Body of pancreas (tissue), 4 donors: Measurements from ENCODE around the gene OTUB1.

Experiments
- POLR2A ChIP-seq, 3 donors: fragments of 450-650 bp; IDR thresholded peaks; one replicate each; pipeline ENCODE4 v1.6.1; 2016; ENCODE audit warnings: antibody characterized with exemption in 3 of 3, mild to moderate bottlenecking in 2 of 3
- TF ChIP-seq, protein P1 (sequence below), 7 experiments: fragments of 450-650 bp in 4 of 7; fragments of 200-600 bp in 3 of 7; sonication (generic) in 3 of 7; IDR thresholded peaks; one replicate each; pipeline ENCODE4 v1.5.1; 2016 to 2019; ENCODE audit warnings: antibody characterized with exemption in 7 of 7

DNA sequence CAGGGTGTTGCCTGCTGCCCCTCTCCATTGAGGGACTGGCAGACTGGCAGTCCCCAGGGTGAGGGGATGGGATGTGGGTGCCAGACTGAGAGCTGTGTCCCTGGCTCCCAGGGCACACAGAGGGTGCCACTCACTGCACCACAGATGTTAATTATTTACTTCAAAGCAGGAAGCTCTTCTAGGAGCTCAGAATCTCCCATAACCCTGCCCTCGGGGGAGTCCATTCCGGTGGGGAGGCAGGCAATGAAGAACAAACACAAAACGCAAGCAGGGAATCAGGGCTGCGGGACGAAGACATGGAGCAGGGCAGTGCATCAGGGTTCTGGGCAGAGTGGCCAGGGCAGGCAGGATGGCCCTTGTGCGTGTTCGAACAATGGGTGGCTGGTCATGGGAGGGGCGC lies 25.1 kb downstream of the OTUB1 start:
- TF ChIP-seq, protein P1, sequence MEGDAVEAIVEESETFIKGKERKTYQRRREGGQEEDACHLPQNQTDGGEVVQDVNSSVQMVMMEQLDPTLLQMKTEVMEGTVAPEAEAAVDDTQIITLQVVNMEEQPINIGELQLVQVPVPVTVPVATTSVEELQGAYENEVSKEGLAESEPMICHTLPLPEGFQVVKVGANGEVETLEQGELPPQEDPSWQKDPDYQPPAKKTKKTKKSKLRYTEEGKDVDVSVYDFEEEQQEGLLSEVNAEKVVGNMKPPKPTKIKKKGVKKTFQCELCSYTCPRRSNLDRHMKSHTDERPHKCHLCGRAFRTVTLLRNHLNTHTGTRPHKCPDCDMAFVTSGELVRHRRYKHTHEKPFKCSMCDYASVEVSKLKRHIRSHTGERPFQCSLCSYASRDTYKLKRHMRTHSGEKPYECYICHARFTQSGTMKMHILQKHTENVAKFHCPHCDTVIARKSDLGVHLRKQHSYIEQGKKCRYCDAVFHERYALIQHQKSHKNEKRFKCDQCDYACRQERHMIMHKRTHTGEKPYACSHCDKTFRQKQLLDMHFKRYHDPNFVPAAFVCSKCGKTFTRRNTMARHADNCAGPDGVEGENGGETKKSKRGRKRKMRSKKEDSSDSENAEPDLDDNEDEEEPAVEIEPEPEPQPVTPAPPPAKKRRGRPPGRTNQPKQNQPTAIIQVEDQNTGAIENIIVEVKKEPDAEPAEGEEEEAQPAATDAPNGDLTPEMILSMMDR (IDR thresholded peaks at IDR 0.05) = no peak
- no peak for TF ChIP-seq POLR2A (IDR thresholded peaks at IDR 0.05)
